Measurements from ENCODE around the gene FSTL3.
"Not testable (repeated sequence)": the region's sequence is repeated elsewhere in the genome, so short reads cannot be mapped to it uniquely, and the experiment has no call there.

FSTL3 gene

GRCh38 chr19:690203-690602 is 14.0 kb downstream of the FSTL3 start:
- H3K36me3 ChIP-seq (ENCODE audit: control insufficient read depth, insufficient read depth, low read length) = no peaks in the 10 kb centered on the region
- H3K27me3 ChIP-seq (ENCODE audit: control insufficient read depth, insufficient read depth, low read length) = no peaks in the 10 kb centered on the region
- H3K27ac ChIP-seq (ENCODE audit: low read depth, low read length) = no peak overlapping the region
- H3K9me3 ChIP-seq (ENCODE audit: control insufficient read depth, insufficient read depth, low read length) = no peaks in the 10 kb centered on the region
- H3K4me3 ChIP-seq (ENCODE audit: low read depth, low read length) = no peak overlapping the region
- no peak overlapping the region for H3K9ac ChIP-seq (ENCODE audit: low read depth, low read length)
- H3K4me1 ChIP-seq (ENCODE audit: control insufficient read depth, insufficient read depth, low read length) = no peaks in the 10 kb centered on the region

- no peaks in the 10 kb centered on the region for H3K9me3 ChIP-seq (ENCODE audit: control insufficient read depth, insufficient read depth, low read length)
- H3K36me3 ChIP-seq (ENCODE audit: control insufficient read depth, insufficient read depth, low read length) = no peaks in the 10 kb centered on the region
- H3K4me3 ChIP-seq (ENCODE audit: low read depth, low read length) = no peak overlapping the region
- H3K27ac ChIP-seq (ENCODE audit: low read depth, low read length) = no peak overlapping the region
- H3K27me3 ChIP-seq (ENCODE audit: control insufficient read depth, insufficient read depth, low read length) = no peaks in the 10 kb centered on the region
- no peak overlapping the region for H3K9ac ChIP-seq (ENCODE audit: low read depth, low read length)
- no peaks in the 10 kb centered on the region for H3K4me1 ChIP-seq (ENCODE audit: control insufficient read depth, insufficient read depth, low read length)
These were observed 18.5 kb downstream of the FSTL3 start for GRCh38 chr19:694481-695351.

GRCh38 chr19:695352-695949 is 19.3 kb downstream of the FSTL3 start, which contains the start of gene PRSS57:
Gene PRSS57 (minus strand): TSS chr19:695452. CDS start chr19:695430, 22 bp downstream.
- no peak within 1 kb of the TSS for H3K27ac ChIP-seq (ENCODE audit: low read depth, low read length)
- H3K27me3 ChIP-seq (ENCODE audit: control insufficient read depth, insufficient read depth, low read length) = no peaks in the 10 kb centered on the region
- no peaks in the 10 kb centered on the region for H3K4me1 ChIP-seq (ENCODE audit: control insufficient read depth, insufficient read depth, low read length)
- no peak within 1 kb of the TSS for H3K9ac ChIP-seq (ENCODE audit: low read depth, low read length)
- H3K36me3 ChIP-seq (ENCODE audit: control insufficient read depth, insufficient read depth, low read length) = no peaks in the 10 kb centered on the region
- H3K4me3 ChIP-seq (ENCODE audit: low read depth, low read length) = no peak within 1 kb of the TSS
- H3K9me3 ChIP-seq (ENCODE audit: control insufficient read depth, insufficient read depth, low read length) = no peaks in the 10 kb centered on the region

GRCh38 chr19:698529-698928 is 22.3 kb downstream of the FSTL3 start:
- not testable (repeated sequence) for H3K36me3 ChIP-seq (ENCODE audit: control insufficient read depth, insufficient read depth, low read length); H3K9me3 ChIP-seq (ENCODE audit: control insufficient read depth, insufficient read depth, low read length); H3K27me3 ChIP-seq (ENCODE audit: control insufficient read depth, insufficient read depth, low read length); H3K27ac ChIP-seq (ENCODE audit: low read depth, low read length); H3K4me1 ChIP-seq (ENCODE audit: control insufficient read depth, insufficient read depth, low read length); H3K9ac ChIP-seq (ENCODE audit: low read depth, low read length); H3K4me3 ChIP-seq (ENCODE audit: low read depth, low read length)

GRCh38 chr19:699885-700284 is 23.7 kb downstream of the FSTL3 start:
- not testable (repeated sequence) for H3K27ac ChIP-seq (ENCODE audit: low read depth, low read length); H3K9me3 ChIP-seq (ENCODE audit: control insufficient read depth, insufficient read depth, low read length); H3K4me1 ChIP-seq (ENCODE audit: control insufficient read depth, insufficient read depth, low read length); H3K36me3 ChIP-seq (ENCODE audit: control insufficient read depth, insufficient read depth, low read length); H3K9ac ChIP-seq (ENCODE audit: low read depth, low read length); H3K4me3 ChIP-seq (ENCODE audit: low read depth, low read length); H3K27me3 ChIP-seq (ENCODE audit: control insufficient read depth, insufficient read depth, low read length)

- H3K9ac ChIP-seq (ENCODE audit: low read depth, low read length); H3K9me3 ChIP-seq (ENCODE audit: control insufficient read depth, insufficient read depth, low read length); H3K4me1 ChIP-seq (ENCODE audit: control insufficient read depth, insufficient read depth, low read length); H3K27me3 ChIP-seq (ENCODE audit: control insufficient read depth, insufficient read depth, low read length); H3K36me3 ChIP-seq (ENCODE audit: control insufficient read depth, insufficient read depth, low read length); H3K27ac ChIP-seq (ENCODE audit: low read depth, low read length): not testable (repeated sequence)
- 0 out of 2 replicates have a peak overlapping the region, but pooled peaks have one; percentile 48 for H3K4me3 ChIP-seq (ENCODE audit: low read depth, low read length)
These were observed 26.7 kb downstream of the FSTL3 start for GRCh38 chr19:702847-703246.

- H3K4me1 ChIP-seq (ENCODE audit: control insufficient read depth, insufficient read depth, low read length) = no peaks in the 10 kb centered on the region
- no peaks in the 10 kb centered on the region for H3K9me3 ChIP-seq (ENCODE audit: control insufficient read depth, insufficient read depth, low read length)
- no peaks in the 10 kb centered on the region for H3K36me3 ChIP-seq (ENCODE audit: control insufficient read depth, insufficient read depth, low read length)
- no peak overlapping the region for H3K9ac ChIP-seq (ENCODE audit: low read depth, low read length)
- H3K27me3 ChIP-seq (ENCODE audit: control insufficient read depth, insufficient read depth, low read length) = no peaks in the 10 kb centered on the region
- peak overlapping the region; percentile 48; the same call in 1 of the 2 replicates for H3K4me3 ChIP-seq (ENCODE audit: low read depth, low read length)
- H3K27ac ChIP-seq (ENCODE audit: low read depth, low read length) = no peak overlapping the region
These were observed 27.1 kb downstream of the FSTL3 start for GRCh38 chr19:703329-703650.

GRCh38 chr19:703651-704446 is 27.7 kb downstream of the FSTL3 start:
- Histone ChIP-seq H3K27me3 (ENCODE audit: control insufficient read depth, insufficient read depth, low read length) (no peaks in the 10 kb centered on the region), H3K9ac (ENCODE audit: low read depth, low read length) (no peak overlapping the region), H3K9me3 (ENCODE audit: control insufficient read depth, insufficient read depth, low read length) (no peaks in the 10 kb centered on the region), H3K27ac (ENCODE audit: low read depth, low read length) (no peak overlapping the region), H3K4me3 (ENCODE audit: low read depth, low read length) (peak overlapping the region; percentile 53), H3K36me3 (ENCODE audit: control insufficient read depth, insufficient read depth, low read length) (no peaks in the 10 kb centered on the region), H3K4me1 (ENCODE audit: control insufficient read depth, insufficient read depth, low read length) (no peaks in the 10 kb centered on the region)

- no peaks in the 10 kb centered on the region for H3K9me3 ChIP-seq (ENCODE audit: control insufficient read depth, insufficient read depth, low read length)
- H3K36me3 ChIP-seq (ENCODE audit: control insufficient read depth, insufficient read depth, low read length) = no peaks in the 10 kb centered on the region
- no peaks in the 10 kb centered on the region for H3K4me1 ChIP-seq (ENCODE audit: control insufficient read depth, insufficient read depth, low read length)
- no peak overlapping the region for H3K9ac ChIP-seq (ENCODE audit: low read depth, low read length)
- no peaks in the 10 kb centered on the region for H3K27me3 ChIP-seq (ENCODE audit: control insufficient read depth, insufficient read depth, low read length)
- H3K27ac ChIP-seq (ENCODE audit: low read depth, low read length) = no peak overlapping the region
- peak overlapping the region; percentile 53 for H3K4me3 ChIP-seq (ENCODE audit: low read depth, low read length)
These were observed 28.2 kb downstream of the FSTL3 start for GRCh38 chr19:704447-704741.

- no peaks in the 10 kb centered on the region for H3K27me3 ChIP-seq (ENCODE audit: control insufficient read depth, insufficient read depth, low read length)
- H3K36me3 ChIP-seq (ENCODE audit: control insufficient read depth, insufficient read depth, low read length) = no peaks in the 10 kb centered on the region
- H3K27ac ChIP-seq (ENCODE audit: low read depth, low read length) = no peak within 1 kb of the TSS
- peaks cover 12% of the 10 kb centered on the region for H3K4me1 ChIP-seq (ENCODE audit: control insufficient read depth, insufficient read depth, low read length)
- no peaks in the 10 kb centered on the region for H3K9me3 ChIP-seq (ENCODE audit: control insufficient read depth, insufficient read depth, low read length)
- H3K9ac ChIP-seq (ENCODE audit: low read depth, low read length) = no peak within 1 kb of the TSS
- peak within 1 kb of the TSS; percentile 61 for H3K4me3 ChIP-seq (ENCODE audit: low read depth, low read length)
These were observed 32.3 kb downstream of the FSTL3 start, which contains the start of gene PALM for GRCh38 chr19:708154-709143. Gene PALM (plus strand): TSS chr19:708935. CDS start chr19:709147, 212 bp downstream.
